Common myeloid progenitor, CD34-positive (primary cell): ENCODE data around the gene BRSK2.

Experiments used
- CTCF ChIA-PET: fragments of 350-600 bp; sonication (Branson Sonifier 250); formaldehyde crosslinking; loops from one replicate; lab custom pipeline; 2021; ENCODE audit warnings: antibody characterized with exemption; lab: Charles Lee
- POLR2A ChIA-PET: fragments of 350-600 bp; sonication (Branson Sonifier 250); formaldehyde crosslinking; loops from one replicate; lab custom pipeline; 2021; ENCODE audit warnings: antibody characterized with exemption; lab: Charles Lee
- DNase-seq, 3 donors: peaks; one replicate each; pipeline versions ENCODE4 v3.0.0 to v3.0.0-alpha.2; 2013
- H3K27ac ChIP-seq, 2 experiments: 1 replicate in 1 of 2; 2 replicates in 1 of 2; pipeline ENCODE4 v1.7.0; 2013; ENCODE audit warnings: inconsistent platforms in 2 of 2, low read length in 2 of 2, mild to moderate bottlenecking in 2 of 2, low read depth in 1 of 2, moderate library complexity in 1 of 2; ENCODE audit not compliant: severe bottlenecking in 2 of 2, insufficient read depth in 1 of 2, poor library complexity in 1 of 2
- H3K27me3 ChIP-seq, 5 experiments: replicated peaks in 2 of 5; 1 replicate in 3 of 5; 2 replicates in 2 of 5; pipeline versions ENCODE4 v1.6.1 to v1.7.0; 2013; ENCODE audit warnings: low read length in 4 of 5, mild to moderate bottlenecking in 2 of 5, moderate library complexity in 2 of 5, inconsistent platforms in 1 of 5; ENCODE audit not compliant: insufficient read depth in 5 of 5, control insufficient read depth in 4 of 5
- H3K36me3 ChIP-seq, 4 experiments: 1 replicate in 2 of 4; 2 replicates in 2 of 4; pipeline versions ENCODE4 v1.6.1 to v1.7.0; 2013; ENCODE audit warnings: low read length in 3 of 4, control low read depth in 1 of 4, mild to moderate bottlenecking in 1 of 4; ENCODE audit not compliant: control insufficient read depth in 4 of 4, insufficient read depth in 4 of 4
- H3K4me1 ChIP-seq, 4 experiments: 1 replicate in 3 of 4; 2 replicates in 1 of 4; pipeline versions ENCODE4 v1.6.1 to v1.7.1; 2013; ENCODE audit warnings: low read length in 3 of 4, mild to moderate bottlenecking in 3 of 4, control low read depth in 1 of 4, inconsistent platforms in 1 of 4, moderate library complexity in 1 of 4; ENCODE audit not compliant: control insufficient read depth in 4 of 4, insufficient read depth in 4 of 4; ENCODE audit errors: control extremely low read depth in 1 of 4
- H3K4me3 ChIP-seq, 7 experiments: 1 replicate in 4 of 7; 2 replicates in 3 of 7; pipeline versions ENCODE4 v1.5.1 to v1.7.0; 2013; ENCODE audit warnings: mild to moderate bottlenecking in 7 of 7, low read length in 6 of 7, moderate library complexity in 6 of 7, inconsistent platforms in 2 of 7, low read depth in 2 of 7, control low read depth in 1 of 7; ENCODE audit not compliant: insufficient read depth in 4 of 7, control insufficient read depth in 1 of 7; ENCODE audit errors: extremely low read depth in 1 of 7
- H3K9me3 ChIP-seq, 5 experiments: 1 replicate in 4 of 5; 2 replicates in 1 of 5; pipeline versions ENCODE4 v1.6.1 to v1.7.1; 2013; ENCODE audit warnings: low read length in 4 of 5, mild to moderate bottlenecking in 2 of 5, inconsistent platforms in 1 of 5, low read depth in 1 of 5, moderate library complexity in 1 of 5; ENCODE audit not compliant: control insufficient read depth in 4 of 5, insufficient read depth in 2 of 5; ENCODE audit errors: control extremely low read depth in 1 of 5
- WGBS: methylation state at CpG from one replicate; pipeline ENCODE4 v1.1.5; 2013; ENCODE audit not compliant: insufficient coverage; 5-methylcytosine and 5-hydroxymethylcytosine counted together

The BRSK2 gene

DNA sequence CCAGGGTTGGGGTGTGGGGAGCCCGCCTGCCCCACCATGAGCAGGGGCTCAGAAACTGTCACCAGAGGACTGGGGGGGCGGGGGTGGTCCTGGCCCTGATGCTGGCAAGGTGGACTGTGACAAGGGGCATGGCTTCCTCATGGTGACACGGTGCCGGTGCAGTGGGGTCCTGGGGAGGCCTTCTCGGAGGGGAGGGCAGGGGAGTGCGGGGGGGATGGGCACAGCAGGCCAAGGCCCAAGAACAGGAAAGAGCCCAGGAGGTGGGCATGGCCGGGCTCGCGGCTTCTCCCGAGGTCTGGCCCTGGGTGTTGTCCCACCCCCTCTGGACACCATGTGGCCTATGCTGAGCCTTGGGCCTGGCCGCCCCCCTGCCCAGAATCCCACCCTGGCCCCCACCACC, 49.6 kb downstream of the BRSK2 start:
- Histone ChIP-seq H3K4me1 (peaks cover 0 to 9% (median 3%) of the 10 kb centered on the region in 4 experiments), H3K27ac (no peak overlapping the region), H3K36me3 (no peaks in the 10 kb centered on the region), H3K4me3 (no peak overlapping the region), H3K9me3 (no peaks in the 10 kb centered on the region), H3K27me3 (peaks cover 0 to 11% (median 0%) of the 10 kb centered on the region in 5 experiments)
- WGBS: 86% methylated on average over 10 of the region's 11 CpGs
- ChIA-PET CTCF (no interaction called here), POLR2A (no interaction called here)
- DNase-seq: no peak

DNA sequence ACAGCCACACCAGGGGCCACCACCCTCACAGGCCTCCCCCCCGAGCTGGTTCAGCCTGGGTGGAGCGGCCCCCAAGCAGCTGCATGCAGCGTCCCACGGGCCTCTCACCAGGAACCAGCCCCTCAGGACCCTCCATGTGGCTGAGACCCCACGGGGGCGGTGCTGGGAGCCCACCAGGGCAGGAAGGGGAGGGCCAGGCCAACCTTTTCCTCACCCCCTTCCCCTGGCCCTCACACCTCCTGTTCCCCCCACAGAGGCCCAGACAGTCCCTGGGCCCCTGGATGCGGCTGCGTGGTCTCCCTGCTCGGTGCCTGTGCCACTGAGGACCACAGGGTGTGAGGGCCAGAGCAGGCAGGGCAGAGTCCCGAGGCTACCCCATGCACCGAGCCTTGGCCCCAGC, 50.3 kb downstream of the BRSK2 start:
- WGBS: 92% methylated on average over 10 of the region's 11 CpGs
- DNase-seq: no peak
- Histone ChIP-seq H3K4me3 (no peak overlapping the region), H3K36me3 (no peaks in the 10 kb centered on the region), H3K27ac (no peak overlapping the region), H3K9me3 (no peaks in the 10 kb centered on the region), H3K27me3 (peaks cover 0 to 11% (median 0%) of the 10 kb centered on the region in 5 experiments), H3K4me1 (peaks cover 0 to 9% (median 3%) of the 10 kb centered on the region in 4 experiments)
- POLR2A ChIA-PET: no interaction called here
- CTCF ChIA-PET: no interaction called here

DNA sequence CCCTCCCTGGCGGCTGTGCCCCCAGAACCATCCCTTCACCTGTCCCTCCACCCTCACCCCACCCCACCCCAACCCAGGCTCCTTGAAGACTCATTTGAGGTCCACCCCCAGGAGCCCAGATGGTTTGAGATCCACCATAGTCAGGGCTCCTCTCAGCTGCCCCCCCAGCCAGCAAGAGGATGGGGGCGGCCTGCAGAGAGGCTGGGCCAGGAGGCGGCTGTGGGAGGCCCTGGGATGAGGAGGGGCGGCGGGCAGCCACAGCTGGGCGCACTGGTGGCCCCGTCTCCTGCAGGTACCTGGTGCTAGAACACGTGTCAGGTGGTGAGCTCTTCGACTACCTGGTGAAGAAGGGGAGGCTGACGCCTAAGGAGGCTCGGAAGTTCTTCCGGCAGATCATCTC, 50.8 kb downstream of the BRSK2 start:
- H3K27ac ChIP-seq: no peak overlapping the region
- H3K36me3 ChIP-seq: no peaks in the 10 kb centered on the region
- H3K27me3 ChIP-seq: peaks cover 0 to 10% (median 0%) of the 10 kb centered on the region in 5 experiments
- CTCF ChIA-PET: no interaction called here
- H3K4me1 ChIP-seq: peaks cover 0 to 9% (median 3%) of the 10 kb centered on the region in 4 experiments
- POLR2A ChIA-PET: no interaction called here
- no peak overlapping the region for H3K4me3 ChIP-seq
- no peak for DNase-seq
- no peaks in the 10 kb centered on the region for H3K9me3 ChIP-seq
- 94% methylated on average over 7 of the region's 12 CpGs for WGBS

DNA sequence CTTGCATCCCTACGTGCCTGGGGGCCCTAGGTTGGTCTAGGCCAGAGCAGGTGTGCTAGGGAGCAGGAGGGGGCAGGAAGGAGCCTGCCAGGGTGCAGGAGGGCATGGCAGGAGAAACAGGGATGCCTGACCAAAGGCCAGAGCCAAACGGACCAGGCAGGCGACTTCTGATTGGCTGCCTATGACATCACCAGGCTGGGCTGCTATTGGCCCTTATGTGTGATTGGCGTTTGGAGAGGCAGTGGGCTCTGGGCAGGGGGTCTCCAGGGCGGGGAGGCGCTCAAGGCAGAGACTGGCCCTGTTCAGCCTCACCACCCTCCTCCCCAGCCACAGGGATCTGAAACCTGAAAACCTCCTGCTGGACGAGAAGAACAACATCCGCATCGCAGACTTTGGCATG, 52.4 kb downstream of the BRSK2 start:
- H3K36me3 ChIP-seq: no peaks in the 10 kb centered on the region
- H3K4me1 ChIP-seq: no peaks in the 10 kb centered on the region
- DNase-seq: no peak
- no peaks in the 10 kb centered on the region for H3K9me3 ChIP-seq
- ChIA-PET CTCF (no interaction called here), POLR2A (no interaction called here)
- no peak overlapping the region for H3K27ac ChIP-seq
- WGBS: 70% methylated on average over 8 of the region's 9 CpGs
- H3K27me3 ChIP-seq: no peaks in the 10 kb centered on the region
- H3K4me3 ChIP-seq: no peak overlapping the region

DNA sequence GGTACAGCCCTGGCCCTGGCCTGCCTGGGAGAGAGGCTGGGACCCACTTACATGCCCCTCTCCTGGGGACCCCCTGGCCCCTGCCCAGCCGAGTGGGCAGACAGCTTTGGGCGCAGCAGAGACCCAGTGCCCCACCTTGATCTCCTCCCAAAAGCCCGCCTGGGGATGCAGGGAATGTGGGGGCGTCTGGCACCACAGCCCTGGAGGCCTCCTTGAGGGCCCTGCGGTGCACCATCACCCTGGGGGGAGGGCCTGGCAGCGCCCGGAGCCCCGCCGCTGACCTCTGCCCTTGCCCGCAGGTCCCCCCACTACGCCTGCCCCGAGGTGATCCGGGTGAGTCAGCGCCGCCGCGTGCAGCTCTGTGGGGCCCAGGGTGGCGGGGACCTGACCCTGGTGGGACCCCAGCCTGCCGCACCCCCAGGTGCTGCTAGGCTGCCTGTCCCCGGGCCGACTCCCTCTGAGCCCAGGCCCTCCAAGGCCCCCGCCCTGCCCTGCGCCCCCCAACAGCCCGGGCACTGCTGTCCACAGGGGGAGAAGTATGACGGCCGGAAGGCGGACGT, 53.2 kb downstream of the BRSK2 start:
- H3K27me3 ChIP-seq: no peaks in the 10 kb centered on the region
- H3K4me3 ChIP-seq: no peak overlapping the region
- no peaks in the 10 kb centered on the region for H3K9me3 ChIP-seq
- no peak for DNase-seq
- no peaks in the 10 kb centered on the region for H3K36me3 ChIP-seq
- ChIA-PET CTCF (no interaction called here), POLR2A (no interaction called here)
- no peak overlapping the region for H3K27ac ChIP-seq
- WGBS: 90% methylated on average over 21 of the region's 28 CpGs
- H3K4me1 ChIP-seq: no peaks in the 10 kb centered on the region

DNA sequence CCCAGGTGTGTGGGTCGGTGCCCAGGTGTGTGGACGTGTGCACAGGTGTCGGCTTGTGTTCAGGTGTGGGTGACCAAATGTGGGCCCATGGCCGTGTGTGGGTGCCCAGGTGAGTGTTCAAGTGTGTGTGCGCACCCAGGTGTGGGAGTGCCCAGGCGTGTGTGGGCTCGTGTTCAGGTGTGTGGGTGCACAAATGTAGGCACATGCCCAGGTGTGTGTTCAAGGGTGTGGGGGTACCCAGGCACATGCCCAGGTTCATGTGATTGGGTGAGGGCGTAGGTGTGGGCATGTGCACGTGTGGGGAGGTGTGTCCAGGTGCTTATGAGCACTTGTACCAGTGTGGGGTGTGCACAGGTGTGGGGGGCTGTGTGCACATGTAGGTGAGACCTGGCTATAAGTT, 54.0 kb downstream of the BRSK2 start:
- DNase-seq: no peak
- H3K27me3 ChIP-seq: no peaks in the 10 kb centered on the region
- peaks cover 0 to 4% (median 1%) of the 10 kb centered on the region in 4 experiments for H3K4me1 ChIP-seq
- no peak overlapping the region for H3K4me3 ChIP-seq
- WGBS: 92% methylated on average over 9 of the region's 9 CpGs
- no peaks in the 10 kb centered on the region for H3K9me3 ChIP-seq
- H3K27ac ChIP-seq: no peak overlapping the region
- no peaks in the 10 kb centered on the region for H3K36me3 ChIP-seq
- POLR2A ChIA-PET: no interaction called here
- CTCF ChIA-PET: no interaction called here

DNA sequence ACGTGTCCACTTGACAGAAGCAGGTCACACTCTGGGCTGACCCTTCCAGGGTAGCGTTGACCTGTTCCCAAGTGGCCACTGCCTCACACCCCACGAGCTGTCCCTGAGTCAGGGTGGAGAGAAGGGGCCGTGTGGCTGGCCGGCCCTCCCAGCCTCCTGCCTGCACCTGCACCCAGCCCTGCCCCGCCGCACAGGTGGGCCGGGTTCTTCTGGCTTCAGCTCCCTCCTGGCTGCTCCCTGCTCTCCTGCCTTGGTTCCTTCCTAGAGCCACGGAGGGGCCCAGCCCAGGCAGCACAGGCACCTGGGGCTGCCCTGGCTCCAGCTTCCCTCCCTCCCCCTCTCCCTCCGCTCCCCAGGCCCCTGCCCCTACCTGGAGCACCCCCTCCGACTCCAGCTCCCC, 54.6 kb downstream of the BRSK2 start:
- whole genome bisulfite sequencing: 96% methylated on average over 9 of the region's 11 CpGs
- POLR2A ChIA-PET: no interaction called here
- H3K4me3 ChIP-seq: no peak overlapping the region
- CTCF ChIA-PET: no interaction called here
- no peak overlapping the region for H3K27ac ChIP-seq
- H3K9me3 ChIP-seq: no peaks in the 10 kb centered on the region
- DNase-seq: no peak
- H3K4me1 ChIP-seq: peaks cover 0 to 4% (median 2%) of the 10 kb centered on the region in 4 experiments
- no peaks in the 10 kb centered on the region for H3K27me3 ChIP-seq
- H3K36me3 ChIP-seq: no peaks in the 10 kb centered on the region
